H54 (cell line): ENCODE measurements around the gene KLRK1.
A peak's percentile ranks its signal among the peaks of the same experiment; 100 is the strongest.
"Not testable (repeated sequence)": the region's sequence is repeated elsewhere in the genome, so short reads cannot be mapped to it uniquely, and the experiment has no call there.

ENCODE experiments used
- DNase-seq: peaks from one replicate; pipeline ENCODE4 v3.0.0; 2011; ENCODE audit warnings: low spot score, mixed read lengths; ENCODE audit not compliant: insufficient read length
- FAIRE-seq: peaks from 3 replicates; lab custom pipeline; 2011; peaks lifted over from hg19 to GRCh38; lab: Jason Lieb, UNC
- POLR2A ChIP-seq: IDR thresholded peaks from 2 replicates; pipeline ENCODE4 v1.6.1; 2011; ENCODE audit warnings: low read depth, mild to moderate bottlenecking, low read length

Gene KLRK1

DNA sequence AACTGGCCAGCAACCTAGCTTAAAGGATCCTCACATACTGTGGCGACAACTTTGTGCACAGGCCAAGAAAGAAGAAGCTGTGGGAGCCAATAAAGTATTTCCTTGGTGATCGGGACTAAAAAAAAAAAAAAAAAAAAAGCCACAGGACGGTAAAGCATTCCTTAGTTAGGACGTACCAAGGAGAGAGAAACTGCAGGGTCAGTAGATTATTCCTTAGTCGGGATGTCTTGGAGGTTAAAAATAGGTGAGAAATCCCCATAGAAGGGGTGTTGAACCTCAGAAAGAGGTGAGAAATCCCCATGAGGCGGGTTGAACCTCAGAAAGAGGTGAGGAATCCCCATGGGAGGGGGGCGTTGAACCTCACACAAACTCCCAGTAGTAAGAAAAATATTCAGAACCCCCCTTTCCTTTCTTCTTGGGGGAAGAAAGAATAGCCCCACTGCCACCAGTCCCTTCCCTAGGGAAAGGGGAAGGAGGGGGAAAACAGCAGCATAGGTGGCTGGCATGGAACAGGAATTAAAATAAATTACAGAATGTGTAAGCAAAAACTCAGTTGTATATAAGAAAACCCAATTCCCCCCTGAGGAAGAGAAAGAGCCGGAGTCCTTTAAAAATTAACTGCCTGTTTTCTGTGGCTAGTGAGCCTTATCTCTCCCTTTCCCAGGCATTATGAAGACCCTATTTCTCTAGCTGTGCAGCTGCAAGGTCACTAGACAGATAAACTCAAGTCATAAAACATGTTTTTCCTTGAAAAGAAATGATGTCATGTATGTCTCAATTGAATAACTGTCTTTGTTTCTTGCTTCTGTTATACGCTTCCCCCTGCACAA lies 26.8 kb downstream of the KLRK1 start:
- no peak for TF ChIP-seq POLR2A
- DNase-seq (no peak), FAIRE-seq (no peak)

- TF ChIP-seq POLR2A, result no peak
- DNase-seq (no peak), FAIRE-seq (no peak)
These were observed 27.5 kb downstream of the KLRK1 start for GRCh38 chr12:10362325-10362724.

- no peak for FAIRE-seq
- DNase-seq, result no peak
- no peak for TF ChIP-seq POLR2A
These were observed 28.2 kb downstream of the KLRK1 start for GRCh38 chr12:10361622-10362021.

- no peak for DNase-seq
- FAIRE-seq, result no peak
- no peak for TF ChIP-seq POLR2A
These were observed 28.8 kb downstream of the KLRK1 start for GRCh38 chr12:10361084-10361483.

GRCh38 chr12:10358969-10359368 lies 30.9 kb downstream of the KLRK1 start:
- no peak for TF ChIP-seq POLR2A
- FAIRE-seq (no peak), DNase-seq (no peak)

- DNase-seq (no peak), FAIRE-seq (no peak)
- no peak for TF ChIP-seq POLR2A
These were observed 31.7 kb downstream of the KLRK1 start for GRCh38 chr12:10358131-10358530.

DNA sequence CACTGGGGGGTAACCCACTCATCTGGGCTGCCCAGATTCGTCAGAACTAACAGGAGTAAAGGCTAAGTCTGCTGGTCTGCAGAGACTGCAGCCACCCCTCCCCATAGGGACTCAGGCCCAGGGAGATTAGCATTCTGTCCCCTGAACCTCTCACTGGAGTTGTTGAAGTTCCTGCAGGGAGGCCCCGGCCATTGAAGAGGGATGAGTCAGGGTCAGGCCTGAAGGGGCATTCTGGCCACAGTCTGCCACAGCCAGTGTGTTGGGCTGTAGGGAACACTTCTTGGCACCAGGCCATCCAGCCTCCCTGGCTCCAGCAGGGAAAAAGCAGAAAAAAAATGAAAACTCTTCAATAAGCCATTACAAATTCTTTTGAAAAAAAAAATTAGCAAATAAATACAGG lies 35.3 kb downstream of the KLRK1 start:
- TF ChIP-seq POLR2A, result no peak
- DNase-seq (no peak), FAIRE-seq (peak; percentile 89)

DNA sequence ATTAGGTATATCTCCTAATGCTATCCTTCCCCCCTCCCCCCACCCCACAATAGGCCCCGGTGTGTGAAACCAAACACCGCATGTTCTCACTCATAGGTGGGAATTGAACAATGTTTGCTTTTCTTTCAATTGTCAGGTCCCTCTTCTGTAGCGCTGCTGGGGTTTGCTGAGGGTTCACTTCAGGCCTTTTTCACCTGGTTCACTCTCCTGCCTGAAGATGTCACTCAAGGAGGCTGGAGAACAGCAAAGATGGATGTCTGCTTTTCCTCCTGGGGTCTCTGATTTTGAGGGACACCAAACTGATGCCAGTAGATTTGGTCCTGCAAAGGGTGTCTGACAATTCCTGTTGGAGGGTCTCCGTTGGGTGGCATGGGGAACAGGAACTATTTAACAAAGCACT lies 35.8 kb downstream of the KLRK1 start:
- FAIRE-seq, result no peak
- DNase-seq, result no peak
- no peak for TF ChIP-seq POLR2A

GRCh38 chr12:10351457-10351856 lies 38.4 kb downstream of the KLRK1 start:
- FAIRE-seq, DNase-seq: not testable (repeated sequence)

DNA sequence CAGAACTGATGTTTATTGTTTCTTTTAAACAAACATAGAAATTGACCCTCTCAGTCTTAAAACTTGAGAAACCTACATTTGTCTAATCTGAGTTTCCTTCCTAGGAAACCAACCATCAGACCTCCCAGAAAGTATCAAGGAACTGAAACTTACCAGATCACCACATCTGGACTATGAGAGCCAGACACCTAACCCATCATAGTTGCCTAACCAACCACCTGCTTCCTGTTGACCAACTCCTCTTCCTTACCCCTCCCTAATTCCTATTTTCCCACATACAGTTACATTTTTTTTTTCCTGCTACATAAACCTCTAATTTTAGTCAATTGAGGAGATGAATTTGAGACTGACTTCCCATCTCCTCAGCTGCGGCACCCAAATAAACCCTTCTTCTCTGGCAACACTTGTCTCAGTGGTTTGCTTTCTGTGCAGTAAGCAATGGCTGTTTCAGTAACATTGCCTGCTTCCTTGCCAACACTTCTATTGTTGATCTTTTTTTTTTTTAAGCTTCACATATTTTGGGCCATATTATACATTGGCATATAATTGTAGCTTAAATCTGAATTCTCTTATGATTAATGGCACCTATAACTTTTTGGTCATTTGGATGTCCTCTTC lies 47.8 kb downstream of the KLRK1 start:
- FAIRE-seq, result no peak
- no peak for DNase-seq
- no peak for TF ChIP-seq POLR2A

GRCh38 chr12:10340946-10341345 lies 48.9 kb downstream of the KLRK1 start:
- DNase-seq, FAIRE-seq: not testable (repeated sequence)

DNA sequence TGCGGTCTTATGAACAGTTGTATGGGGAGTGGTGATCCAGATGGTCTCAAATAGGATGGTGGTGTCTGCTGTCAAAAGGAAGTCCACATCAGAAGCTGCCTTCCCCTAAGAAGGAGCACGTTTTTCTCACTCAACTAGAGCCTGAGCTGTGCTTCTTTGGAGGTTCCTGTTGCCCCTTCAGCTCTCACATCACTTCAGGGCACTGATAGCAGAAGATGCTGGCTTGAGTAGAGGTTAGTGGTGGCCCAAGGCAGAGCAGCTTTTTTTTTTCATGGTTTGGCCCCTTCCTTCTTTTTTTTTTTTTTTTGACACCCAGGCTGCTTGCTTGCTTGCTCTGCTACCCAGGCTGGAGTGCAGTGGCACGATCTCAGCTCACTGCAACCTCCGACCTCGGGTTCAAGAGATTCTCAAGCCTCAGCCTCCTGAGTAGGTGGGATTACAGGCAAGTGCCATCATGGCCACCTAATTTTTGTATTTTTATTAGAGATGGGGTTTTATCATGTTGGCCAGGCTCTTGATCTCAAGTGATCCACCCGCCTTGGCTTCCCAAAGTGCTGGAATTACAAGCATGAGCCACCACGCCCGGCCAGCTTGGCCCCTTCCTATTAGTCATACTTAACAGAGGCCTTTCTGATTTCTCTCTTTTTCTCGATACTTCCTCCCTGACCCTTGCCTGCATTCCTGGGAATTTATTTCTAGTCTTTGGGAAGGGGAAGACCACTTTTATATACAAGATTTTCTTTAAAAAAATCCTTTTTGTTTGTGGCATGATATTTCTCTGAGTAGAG lies 50.6 kb downstream of the KLRK1 start:
- no peak for TF ChIP-seq POLR2A
- DNase-seq, result no peak
- FAIRE-seq, result no peak

GRCh38 chr12:10338470-10338869 lies 51.4 kb downstream of the KLRK1 start:
- DNase-seq, FAIRE-seq: not testable (repeated sequence)

DNA sequence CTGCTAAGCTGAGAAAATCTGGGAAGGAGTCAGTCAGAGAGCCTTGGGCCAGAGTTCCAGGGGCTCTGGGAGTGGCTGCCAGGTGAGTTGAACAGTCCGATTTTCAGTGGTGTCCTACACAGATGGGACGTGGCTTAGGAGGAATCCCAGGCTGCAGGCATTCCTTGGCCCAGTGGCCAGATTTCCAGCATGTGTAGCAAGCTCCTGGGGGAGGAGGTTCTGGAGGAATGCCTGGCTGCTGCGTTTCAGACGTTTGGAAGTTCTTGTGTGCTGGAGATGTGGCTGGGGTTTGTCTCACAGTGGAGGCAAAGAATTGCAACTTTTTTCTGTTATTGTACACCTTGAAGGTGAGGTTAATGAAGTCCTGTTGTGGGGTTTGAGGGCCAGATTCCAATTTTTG lies 53.6 kb downstream of the KLRK1 start:
- FAIRE-seq, result not testable (repeated sequence)

More for the DNA sequence above, 53.6 kb downstream of the KLRK1 start:
- not testable (repeated sequence) for DNase-seq
